UCSD-AML1 (cell line): ENCODE results near the gene ITPKB.
A peak's percentile ranks its signal among the peaks of the same experiment; 100 is the strongest.
"Not testable (repeated sequence)": the region's sequence is repeated elsewhere in the genome, so short reads cannot be mapped to it uniquely, and the experiment has no call there.

ENCODE experiments used
- DNase-seq: peaks from one replicate; lab custom pipeline; 2025; ENCODE audit not compliant: unreplicated experiment; lab: John Stamatoyannopoulos, UW

The ITPKB gene

GRCh38 chr1:226627050-226627755 lies 111.9 kb downstream of the ITPKB start:
- DNase-seq = no peak

GRCh38 chr1:226626577-226626956 lies 112.5 kb downstream of the ITPKB start:
- DNase-seq = peak; percentile 74

GRCh38 chr1:226625832-226626576 lies 113.1 kb downstream of the ITPKB start:
- no peak for DNase-seq

GRCh38 chr1:226625326-226625725 lies 113.8 kb downstream of the ITPKB start:
- no peak for DNase-seq

GRCh38 chr1:226624526-226624925 lies 114.6 kb downstream of the ITPKB start:
- DNase-seq = no peak

- DNase-seq = no peak
Observed at GRCh38 chr1:226622012-226622411, 117.1 kb downstream of the ITPKB start.

- DNase-seq = no peak
Observed at GRCh38 chr1:226619031-226619430, 120.1 kb downstream of the ITPKB start.

GRCh38 chr1:226618380-226618779 lies 120.7 kb downstream of the ITPKB start:
- no peak for DNase-seq

- DNase-seq = not testable (repeated sequence)
Observed at GRCh38 chr1:226617719-226618118, 121.4 kb downstream of the ITPKB start.

- no peak for DNase-seq
Observed at GRCh38 chr1:226617109-226617508, 122.0 kb downstream of the ITPKB start.

- no peak for DNase-seq
Observed at GRCh38 chr1:226616636-226617035, 122.4 kb downstream of the ITPKB start.

GRCh38 chr1:226615876-226616275 lies 123.2 kb downstream of the ITPKB start:
- no peak for DNase-seq

- DNase-seq = not testable (repeated sequence)
Observed at GRCh38 chr1:226611980-226612379, 127.1 kb downstream of the ITPKB start.

- DNase-seq = no peak
Observed at GRCh38 chr1:226611301-226611700, 127.8 kb downstream of the ITPKB start.

- no peak for DNase-seq
Observed at GRCh38 chr1:226610671-226611070, 128.4 kb downstream of the ITPKB start.

GRCh38 chr1:226609836-226610455 lies 129.1 kb downstream of the ITPKB start:
- DNase-seq = no peak

GRCh38 chr1:226608699-226609505 lies 130.2 kb downstream of the ITPKB start:
- DNase-seq = peak; percentile 62

GRCh38 chr1:226607821-226608220 lies 131.3 kb downstream of the ITPKB start:
- DNase-seq = no peak

- no peak for DNase-seq
Observed at GRCh38 chr1:226607268-226607660, 131.8 kb downstream of the ITPKB start.

- no peak for DNase-seq
Observed at GRCh38 chr1:226606311-226607267, 132.5 kb downstream of the ITPKB start.
